ENCODE data around the gene ARSG. TPM values are rescaled to one million over a fixed set of nuclear protein-coding genes. Genes with fewer than 3 reads are reported as not detected.

ARSG gene
- total and polyA plus RNA-seq, 7 donors = 1.7 to 6.1 (median 2.5) TPM

GRCh38 chr17:68457539-68458259 lies 166.4 kb downstream of the ARSG start:
- 0 to 1% (median 0%) methylated on average over 38 to 50 of the region's 54 CpGs for WGBS, 3 donors
- DNase-seq (peak; percentile 99 to 100), ATAC-seq (peak; percentile 72 to 88 (median 82))
- H3K36me3 ChIP-seq (ENCODE audit: insufficient read depth in 1 of 2, low read depth in 1 of 2) = peaks cover 0 to 3% of the 10 kb centered on the region in 2 donors
- H3K4me1 ChIP-seq = peaks cover 62% of the 10 kb centered on the region
- TF ChIP-seq CTCF (IDR thresholded peaks at IDR 0.05) = no peak
- intact Hi-C loops (cut with DNase I) = loop anchor here in 1 of 2 donors (5.0 kb wide), 1 partner anchor 55 kb away; the partner anchor contains the start of gene PRKAR1A
- no peaks in the 10 kb centered on the region for H3K9me3 ChIP-seq
- H3K27ac ChIP-seq = peak overlapping the region; percentile 98
- peak overlapping the region; percentile 87 for H3K4me3 ChIP-seq
- H3K27me3 ChIP-seq (ENCODE audit: insufficient read depth in 3 of 3, low read length in 2 of 3) = no peaks in the 10 kb centered on the region

- 34 to 50% (median 35%) methylated on average over 12 of the region's 12 CpGs for WGBS, 3 donors
- ATAC-seq (no peak), DNase-seq (no peak)
- peaks cover 55% of the 10 kb centered on the region for H3K4me1 ChIP-seq
- no peaks in the 10 kb centered on the region for H3K9me3 ChIP-seq
- intact Hi-C loops (cut with DNase I) = loop anchor here in 1 of 2 donors (5.0 kb wide), 1 partner anchor 54 kb away; the partner anchor contains the start of gene PRKAR1A
- H3K27ac ChIP-seq = peak overlapping the region; percentile 98
- H3K4me3 ChIP-seq = peak overlapping the region; percentile 63
- TF ChIP-seq CTCF (IDR thresholded peaks at IDR 0.05) = no peak
- H3K36me3 ChIP-seq (ENCODE audit: insufficient read depth in 1 of 2, low read depth in 1 of 2) = no peaks in the 10 kb centered on the region
- no peaks in the 10 kb centered on the region for H3K27me3 ChIP-seq (ENCODE audit: insufficient read depth in 3 of 3, low read length in 2 of 3)
These were observed 167.2 kb downstream of the ARSG start for GRCh38 chr17:68458260-68459036.

GRCh38 chr17:68459037-68459639 lies 167.8 kb downstream of the ARSG start:
- no peaks in the 10 kb centered on the region for H3K27me3 ChIP-seq (ENCODE audit: insufficient read depth in 3 of 3, low read length in 2 of 3)
- H3K36me3 ChIP-seq (ENCODE audit: insufficient read depth in 1 of 2, low read depth in 1 of 2) = no peaks in the 10 kb centered on the region
- DNase-seq = no peak
- WGBS, 3 donors = 38 to 65% (median 55%) methylated on average over 1 of the region's 1 CpG
- H3K4me1 ChIP-seq = peaks cover 49% of the 10 kb centered on the region
- intact Hi-C loops (cut with DNase I) = loop anchor here in 1 of 2 donors (5.0 kb wide), 1 partner anchor 53 kb away; the partner anchor contains the start of gene PRKAR1A
- no peaks in the 10 kb centered on the region for H3K9me3 ChIP-seq
- peak overlapping the region; percentile 63 for H3K4me3 ChIP-seq
- H3K27ac ChIP-seq = peak overlapping the region; percentile 98
- no peak for TF ChIP-seq CTCF (IDR thresholded peaks at IDR 0.05)
- ATAC-seq = no peak

- no peaks in the 10 kb centered on the region for H3K36me3 ChIP-seq (ENCODE audit: insufficient read depth in 1 of 2, low read depth in 1 of 2)
- peak overlapping the region; percentile 98 for H3K27ac ChIP-seq
- peak overlapping the region; percentile 13 for H3K4me3 ChIP-seq
- H3K27me3 ChIP-seq (ENCODE audit: insufficient read depth in 3 of 3, low read length in 2 of 3) = no peaks in the 10 kb centered on the region
- intact Hi-C loops (cut with DNase I) = loop anchor here (5.0 to 10.0 kb wide), 4 partner anchors 52 to 738 kb away; partner anchors contain the start of gene PRKAR1A (in 1 of the 2)
- peaks cover 39% of the 10 kb centered on the region for H3K4me1 ChIP-seq
- 54 to 58% (median 56%) methylated on average over 2 of the region's 2 CpGs for WGBS, 3 donors
- no peak for TF ChIP-seq CTCF (IDR thresholded peaks at IDR 0.05)
- DNase-seq = no peak
- no peak for ATAC-seq
- H3K9me3 ChIP-seq = no peaks in the 10 kb centered on the region
These were observed 168.9 kb downstream of the ARSG start for GRCh38 chr17:68460146-68460545.
